GM23338 (cell line): Measurements from ENCODE around the gene RCOR1.

Source experiments
- CTCF ChIP-seq, 2 experiments: fragments of 200-600 bp in 1 of 2; sonication (generic) in 1 of 2; conservative IDR thresholded peaks; 2 replicates each; pipeline versions ENCODE4 v1.5.1 to v1.6.1; 2016 to 2017; ENCODE audit warnings: antibody characterized with exemption in 2 of 2, low read depth in 2 of 2, mild to moderate bottlenecking in 2 of 2, moderate library complexity in 1 of 2
- EZH2 ChIP-seq: fragments of 200-600 bp; sonication (generic); IDR thresholded peaks from one replicate; pipeline ENCODE4 v1.8.0; 2017; ENCODE audit warnings: antibody characterized with exemption, mild to moderate bottlenecking, low read depth; ENCODE audit not compliant: unreplicated experiment
- EZH2phosphoT487 ChIP-seq: fragments of 200-600 bp; sonication (generic); IDR thresholded peaks from one replicate; pipeline ENCODE4 v1.8.1; 2018; ENCODE audit warnings: antibody characterized with exemption; ENCODE audit not compliant: unreplicated experiment
- POLR2AphosphoS5 ChIP-seq: IDR thresholded peaks from 2 replicates; pipeline ENCODE4 v1.6.1; 2016; ENCODE audit warnings: antibody characterized with exemption, low read depth
- STAT1 ChIP-seq: IDR thresholded peaks from one replicate; pipeline ENCODE4 v1.6.1; 2016; ENCODE audit warnings: antibody characterized with exemption; ENCODE audit not compliant: unreplicated experiment

GRCh38 chr14:102737402-102738372, 145.2 kb downstream of the RCOR1 start:
- no peak for TF ChIP-seq POLR2AphosphoS5
- TF ChIP-seq CTCF (conservative IDR thresholded peaks at IDR 0.05; ENCODE audit: low read depth in 2 of 2), result no peak
- TF ChIP-seq EZH2, result no peak
- no peak for TF ChIP-seq EZH2phosphoT487
- TF ChIP-seq STAT1, result no peak
